ENCODE measurements around the gene DAPK3. TPM values are rescaled to one million over a fixed set of nuclear protein-coding genes. Genes with fewer than 3 reads are reported as not detected.

The DAPK3 gene
- 209 and 213 TPM in 2 replicates for total RNA-seq

GRCh38 chr19:3970808-3971598 is at the start of gene DAPK3:
TSS of gene DAPK3 (minus strand) at chr19:3971099. CDS start at chr19:3969735, 1,364 bp downstream.
- TF ChIP-seq CTCF (IDR thresholded peaks at IDR 0.05; ENCODE audit: insufficient read depth, low read depth, low read length): no peak
- H3K4me3 ChIP-seq (ENCODE audit: low read depth, low read length): peak within 1 kb of the TSS; percentile 99
- peak; percentile 98 for DNase-seq (ENCODE audit: low read depth)

- no peak for TF ChIP-seq CTCF (IDR thresholded peaks at IDR 0.05; ENCODE audit: insufficient read depth, low read depth, low read length)
- no peak for DNase-seq (ENCODE audit: low read depth)
- no peak overlapping the region for H3K4me3 ChIP-seq (ENCODE audit: low read depth, low read length)
Measured at GRCh38 chr19:4019578-4019977, 48.7 kb upstream of the DAPK3 start.

GRCh38 chr19:4018775-4019504 is 48.0 kb upstream of the DAPK3 start:
- no peak overlapping the region for H3K4me3 ChIP-seq (ENCODE audit: low read depth, low read length)
- no peak for TF ChIP-seq CTCF (IDR thresholded peaks at IDR 0.05; ENCODE audit: insufficient read depth, low read depth, low read length)
- DNase-seq (ENCODE audit: low read depth): no peak

GRCh38 chr19:4018140-4018613 is 47.3 kb upstream of the DAPK3 start:
- no peak for DNase-seq (ENCODE audit: low read depth)
- H3K4me3 ChIP-seq (ENCODE audit: low read depth, low read length): no peak overlapping the region
- no peak for TF ChIP-seq CTCF (IDR thresholded peaks at IDR 0.05; ENCODE audit: insufficient read depth, low read depth, low read length)

GRCh38 chr19:4016903-4017638 is 46.2 kb upstream of the DAPK3 start:
- DNase-seq (ENCODE audit: low read depth): no peak
- TF ChIP-seq CTCF (IDR thresholded peaks at IDR 0.05; ENCODE audit: insufficient read depth, low read depth, low read length): no peak
- H3K4me3 ChIP-seq (ENCODE audit: low read depth, low read length): no peak overlapping the region

- DNase-seq (ENCODE audit: low read depth): no peak
- TF ChIP-seq CTCF (IDR thresholded peaks at IDR 0.05; ENCODE audit: insufficient read depth, low read depth, low read length): no peak
- no peak overlapping the region for H3K4me3 ChIP-seq (ENCODE audit: low read depth, low read length)
Measured at GRCh38 chr19:4016486-4016885, 45.6 kb upstream of the DAPK3 start.

Measured in fibroblast of villous mesenchyme (primary cell).